DND-41 (cell line): ENCODE data around the gene ZFYVE26.

Experiments used
- ATAC-seq: fragments of 200-7000 bp; cut with Tn5 transposase; 3 replicates; pipeline ENCODE4 v1.9.1; 2021; ENCODE audit warnings: low read depth; ENCODE audit not compliant: insufficient read depth
- DNase-seq: peaks from one replicate; pipeline ENCODE4 v3.0.0-alpha.2; 2020
- H2AFZ ChIP-seq: 2 replicates; pipeline ENCODE4 v1.6.0; 2012; ENCODE audit warnings: low read depth, low read length
- H3K27ac ChIP-seq: 2 replicates; pipeline ENCODE4 v1.5.1; 2012; ENCODE audit warnings: low read length, inconsistent platforms
- H3K27me3 ChIP-seq: fragments of 200-600 bp; sonication (generic); 2 replicates; pipeline ENCODE4 v1.6.0; 2012; ENCODE audit warnings: low read length, mild to moderate bottlenecking, inconsistent platforms; ENCODE audit not compliant: insufficient read depth, poor library complexity
- H3K36me3 ChIP-seq: 2 replicates; pipeline ENCODE4 v1.5.1; 2012; ENCODE audit warnings: low read length, inconsistent platforms; ENCODE audit not compliant: insufficient read depth
- H3K4me1 ChIP-seq: 2 replicates; pipeline ENCODE4 v1.5.1; 2012; ENCODE audit warnings: mild to moderate bottlenecking, low read length; ENCODE audit not compliant: insufficient read depth
- H3K4me2 ChIP-seq: 2 replicates; pipeline ENCODE4 v1.6.0; 2012; ENCODE audit warnings: mild to moderate bottlenecking, moderate library complexity, low read length, inconsistent platforms; ENCODE audit not compliant: insufficient read depth
- H3K4me3 ChIP-seq, 2 experiments: fragments of 200-600 bp in 1 of 2; shearing (Covaris generic) in 1 of 2; 2 replicates each; pipeline ENCODE4 v1.5.1; 2012 to 2016; ENCODE audit warnings: inconsistent platforms in 2 of 2, low read length in 2 of 2, mild to moderate bottlenecking in 2 of 2, low read depth in 1 of 2, moderate library complexity in 1 of 2
- H3K79me2 ChIP-seq: 2 replicates; pipeline ENCODE4 v1.6.0; 2012; ENCODE audit warnings: low read length, inconsistent platforms; ENCODE audit not compliant: insufficient read depth
- H3K9ac ChIP-seq: 2 replicates; pipeline ENCODE4 v1.6.0; 2012; ENCODE audit warnings: low read depth, mild to moderate bottlenecking, inconsistent platforms, low read length, moderate library complexity
- H3K9me3 ChIP-seq: 2 replicates; pipeline ENCODE4 v1.5.1; 2012; ENCODE audit warnings: low read length, moderate library complexity, mild to moderate bottlenecking, inconsistent platforms; ENCODE audit not compliant: insufficient read depth, severe bottlenecking
- H4K20me1 ChIP-seq: 2 replicates; pipeline ENCODE4 v1.6.0; 2012; ENCODE audit warnings: low read length; ENCODE audit not compliant: insufficient read depth
- EZH2 ChIP-seq: IDR thresholded peaks from 3 replicates; pipeline ENCODE4 v1.6.1; 2012; ENCODE audit warnings: borderline replicate concordance, low read depth, mild to moderate bottlenecking, moderate library complexity, low read length, inconsistent platforms; ENCODE audit not compliant: severe bottlenecking
- TF ChIP-seq, protein P1 (sequence below): IDR thresholded peaks from 2 replicates; pipeline ENCODE4 v1.5.1; 2012; ENCODE audit warnings: borderline replicate concordance, low read length, moderate library complexity, mild to moderate bottlenecking; ENCODE audit not compliant: poor library complexity, severe bottlenecking; ENCODE audit errors: extremely low read depth

Gene ZFYVE26

DNA sequence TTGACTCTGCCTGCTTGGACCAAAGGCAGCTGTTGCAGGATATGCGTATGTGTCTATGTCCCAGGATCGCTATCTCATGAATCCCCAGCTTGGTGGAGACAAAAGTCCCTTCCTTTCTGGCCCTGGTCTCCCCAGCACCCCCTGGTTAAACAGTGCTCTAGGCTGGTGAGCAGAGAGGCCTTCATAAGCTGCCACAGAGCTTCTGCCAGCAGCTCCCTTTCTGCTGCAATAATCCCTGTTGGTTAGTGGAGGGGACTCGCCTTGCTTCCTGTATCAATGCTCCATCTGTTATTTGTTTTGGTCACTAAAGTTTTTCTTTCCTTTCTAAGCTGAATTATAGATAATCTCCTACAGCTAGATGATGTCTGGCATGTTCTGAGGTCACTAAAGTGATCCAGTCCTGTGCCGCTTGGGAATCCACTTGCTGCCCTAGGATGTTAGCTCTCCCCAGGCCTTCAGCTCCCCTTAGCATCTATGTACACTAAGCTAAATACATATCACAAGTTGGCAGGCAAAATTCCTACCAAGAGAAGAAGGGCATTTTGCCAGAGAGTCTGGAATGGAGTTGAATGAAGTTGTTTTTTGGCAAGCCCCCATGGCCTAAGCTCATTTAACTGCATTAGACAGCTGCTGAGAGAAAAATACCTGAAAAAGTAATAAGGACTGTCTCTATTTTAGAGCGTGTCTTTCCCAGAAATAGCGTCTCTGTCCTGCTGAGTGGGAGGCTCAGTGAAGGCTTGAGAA, 66.9 kb downstream of the ZFYVE26 start:
- Histone ChIP-seq H3K4me3 (no peak overlapping the region), H3K4me2 (no peak overlapping the region), H3K79me2 (no peaks in the 10 kb centered on the region), H3K27ac (no peak overlapping the region), H3K4me1 (no peaks in the 10 kb centered on the region), H3K9ac (no peak overlapping the region), H2AFZ (no peak overlapping the region), H3K27me3 (no peaks in the 10 kb centered on the region), H3K36me3 (peaks cover 65% of the 10 kb centered on the region), H4K20me1 (no peaks in the 10 kb centered on the region), H3K9me3 (no peaks in the 10 kb centered on the region)
- no peak for ATAC-seq
- DNase-seq = no peak
- TF ChIP-seq, protein P1, sequence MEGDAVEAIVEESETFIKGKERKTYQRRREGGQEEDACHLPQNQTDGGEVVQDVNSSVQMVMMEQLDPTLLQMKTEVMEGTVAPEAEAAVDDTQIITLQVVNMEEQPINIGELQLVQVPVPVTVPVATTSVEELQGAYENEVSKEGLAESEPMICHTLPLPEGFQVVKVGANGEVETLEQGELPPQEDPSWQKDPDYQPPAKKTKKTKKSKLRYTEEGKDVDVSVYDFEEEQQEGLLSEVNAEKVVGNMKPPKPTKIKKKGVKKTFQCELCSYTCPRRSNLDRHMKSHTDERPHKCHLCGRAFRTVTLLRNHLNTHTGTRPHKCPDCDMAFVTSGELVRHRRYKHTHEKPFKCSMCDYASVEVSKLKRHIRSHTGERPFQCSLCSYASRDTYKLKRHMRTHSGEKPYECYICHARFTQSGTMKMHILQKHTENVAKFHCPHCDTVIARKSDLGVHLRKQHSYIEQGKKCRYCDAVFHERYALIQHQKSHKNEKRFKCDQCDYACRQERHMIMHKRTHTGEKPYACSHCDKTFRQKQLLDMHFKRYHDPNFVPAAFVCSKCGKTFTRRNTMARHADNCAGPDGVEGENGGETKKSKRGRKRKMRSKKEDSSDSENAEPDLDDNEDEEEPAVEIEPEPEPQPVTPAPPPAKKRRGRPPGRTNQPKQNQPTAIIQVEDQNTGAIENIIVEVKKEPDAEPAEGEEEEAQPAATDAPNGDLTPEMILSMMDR = no peak
- no peak for TF ChIP-seq EZH2

DNA sequence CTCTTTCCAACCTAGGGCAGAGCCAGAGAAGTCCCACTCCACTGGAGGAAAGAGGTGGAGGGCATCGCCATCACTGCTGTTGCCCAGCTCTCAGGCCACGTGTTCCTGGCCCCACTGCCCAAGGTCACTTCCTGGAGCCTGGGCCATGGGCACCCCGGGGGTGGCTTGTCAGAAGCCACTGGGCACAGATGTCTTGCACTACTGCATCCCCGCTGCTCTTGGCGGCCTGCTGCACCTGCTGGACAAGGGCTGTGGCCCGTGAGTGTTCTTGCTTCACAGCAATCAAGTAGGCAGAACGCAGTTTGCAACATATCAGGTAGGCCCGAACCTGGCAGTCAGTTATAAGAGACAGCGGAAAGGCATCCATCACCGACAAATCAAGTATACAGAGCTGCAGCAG, 68.1 kb downstream of the ZFYVE26 start:
- H3K9me3 ChIP-seq = no peaks in the 10 kb centered on the region
- no peaks in the 10 kb centered on the region for H4K20me1 ChIP-seq
- no peak overlapping the region for H3K4me2 ChIP-seq
- ATAC-seq = no peak
- no peak overlapping the region for H2AFZ ChIP-seq
- no peaks in the 10 kb centered on the region for H3K79me2 ChIP-seq
- H3K27me3 ChIP-seq = no peaks in the 10 kb centered on the region
- no peak overlapping the region for H3K27ac ChIP-seq
- no peak overlapping the region for H3K4me3 ChIP-seq
- H3K4me1 ChIP-seq = no peaks in the 10 kb centered on the region
- peaks cover 54% of the 10 kb centered on the region for H3K36me3 ChIP-seq
- no peak for TF ChIP-seq EZH2
- TF ChIP-seq, protein P1 = no peak
- no peak for DNase-seq
- H3K9ac ChIP-seq = no peak overlapping the region

GRCh38 chr14:67746927-67747326, 69.5 kb downstream of the ZFYVE26 start:
- H3K4me3 ChIP-seq = no peak overlapping the region
- no peaks in the 10 kb centered on the region for H3K4me1 ChIP-seq
- no peak overlapping the region for H3K9ac ChIP-seq
- H4K20me1 ChIP-seq = no peaks in the 10 kb centered on the region
- TF ChIP-seq, protein P1 = no peak
- no peak for TF ChIP-seq EZH2
- no peaks in the 10 kb centered on the region for H3K79me2 ChIP-seq
- no peak overlapping the region for H3K4me2 ChIP-seq
- no peak overlapping the region for H2AFZ ChIP-seq
- no peak overlapping the region for H3K27ac ChIP-seq
- peaks cover 40% of the 10 kb centered on the region for H3K36me3 ChIP-seq
- no peaks in the 10 kb centered on the region for H3K27me3 ChIP-seq
- ATAC-seq = no peak
- DNase-seq = no peak
- no peaks in the 10 kb centered on the region for H3K9me3 ChIP-seq

DNA sequence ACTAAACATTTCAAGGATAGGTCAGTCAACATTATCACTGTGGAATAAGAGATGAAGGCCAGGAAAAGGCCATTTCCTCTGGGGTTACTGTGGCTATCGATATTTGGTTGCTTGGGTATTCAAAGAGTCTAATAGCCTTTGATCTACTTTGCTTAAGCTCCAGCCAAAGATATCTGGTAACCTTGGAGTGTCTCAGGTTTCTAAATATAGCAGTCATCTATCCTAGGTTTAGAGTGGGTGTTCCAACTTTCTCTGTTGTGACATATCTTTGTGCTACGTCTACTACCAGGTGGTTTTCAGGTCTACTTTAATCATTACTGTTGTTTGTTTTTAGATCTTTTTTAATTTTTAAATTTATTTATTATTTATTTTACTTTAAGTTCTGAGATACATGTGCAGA, 72.3 kb downstream of the ZFYVE26 start:
- Histone ChIP-seq H3K4me2 (no peak overlapping the region), H3K4me1 (no peaks in the 10 kb centered on the region), H3K4me3 (no peak overlapping the region), H4K20me1 (no peaks in the 10 kb centered on the region), H3K27me3 (no peaks in the 10 kb centered on the region), H3K36me3 (peaks cover 14% of the 10 kb centered on the region), H2AFZ (no peak overlapping the region), H3K27ac (no peak overlapping the region), H3K9me3 (no peaks in the 10 kb centered on the region), H3K9ac (no peak overlapping the region), H3K79me2 (no peaks in the 10 kb centered on the region)
- no peak for ATAC-seq
- TF ChIP-seq, protein P1 = no peak
- TF ChIP-seq EZH2 = no peak
- no peak for DNase-seq
